ENCODE results near the gene NFATC1.
A peak's percentile ranks its signal among the peaks of the same experiment; 100 is the strongest.

NFATC1 gene

GRCh38 chr18:79424880-79425568 is 29.3 kb downstream of the NFATC1 start:
- DNase-seq = no peak

- no peak for DNase-seq
Observed at GRCh38 chr18:79425569-79425886, 29.8 kb downstream of the NFATC1 start.

- no peak for DNase-seq
Observed at GRCh38 chr18:79426376-79427300, 30.9 kb downstream of the NFATC1 start.

- no peak for DNase-seq
Observed at GRCh38 chr18:79427368-79428225, 31.9 kb downstream of the NFATC1 start.

- DNase-seq = no peak
Observed at GRCh38 chr18:79428287-79428686, 32.6 kb downstream of the NFATC1 start.

- DNase-seq = no peak
Observed at GRCh38 chr18:79429381-79429780, 33.7 kb downstream of the NFATC1 start.

GRCh38 chr18:79429785-79430281 is 34.1 kb downstream of the NFATC1 start:
- peak; percentile 15 for DNase-seq

- no peak for DNase-seq
Observed at GRCh38 chr18:79432376-79433120, 36.8 kb downstream of the NFATC1 start.

GRCh38 chr18:79433431-79433830 is 37.7 kb downstream of the NFATC1 start:
- DNase-seq = no peak

- DNase-seq = no peak
Observed at GRCh38 chr18:79434607-79435401, 39.1 kb downstream of the NFATC1 start.

- DNase-seq = no peak
Observed at GRCh38 chr18:79436556-79437275, 41.0 kb downstream of the NFATC1 start.

GRCh38 chr18:79438089-79438897 is 42.6 kb downstream of the NFATC1 start:
- no peak for DNase-seq

- DNase-seq = no peak
Observed at GRCh38 chr18:79438898-79439627, 43.3 kb downstream of the NFATC1 start.

- DNase-seq = no peak
Observed at GRCh38 chr18:79439628-79440023, 43.9 kb downstream of the NFATC1 start.

- no peak for DNase-seq
Observed at GRCh38 chr18:79440316-79441110, 44.8 kb downstream of the NFATC1 start.

- no peak for DNase-seq
Observed at GRCh38 chr18:79441420-79441819, 45.7 kb downstream of the NFATC1 start.

GRCh38 chr18:79442508-79443221 is 46.9 kb downstream of the NFATC1 start:
- no peak for DNase-seq

- no peak for DNase-seq
Observed at GRCh38 chr18:79445221-79445620, 49.5 kb downstream of the NFATC1 start.

Measured in SIG-M5 (cell line).